ENCODE data around the gene PRMT9.

The PRMT9 gene

GRCh38 chr4:147683717-147684700 is at the start of gene PRMT9:
Gene PRMT9 (minus strand): TSS chr4:147684163. CDS start chr4:147683987, 176 bp downstream.
- DNase-seq, result peak; percentile 85 to 87

DNA sequence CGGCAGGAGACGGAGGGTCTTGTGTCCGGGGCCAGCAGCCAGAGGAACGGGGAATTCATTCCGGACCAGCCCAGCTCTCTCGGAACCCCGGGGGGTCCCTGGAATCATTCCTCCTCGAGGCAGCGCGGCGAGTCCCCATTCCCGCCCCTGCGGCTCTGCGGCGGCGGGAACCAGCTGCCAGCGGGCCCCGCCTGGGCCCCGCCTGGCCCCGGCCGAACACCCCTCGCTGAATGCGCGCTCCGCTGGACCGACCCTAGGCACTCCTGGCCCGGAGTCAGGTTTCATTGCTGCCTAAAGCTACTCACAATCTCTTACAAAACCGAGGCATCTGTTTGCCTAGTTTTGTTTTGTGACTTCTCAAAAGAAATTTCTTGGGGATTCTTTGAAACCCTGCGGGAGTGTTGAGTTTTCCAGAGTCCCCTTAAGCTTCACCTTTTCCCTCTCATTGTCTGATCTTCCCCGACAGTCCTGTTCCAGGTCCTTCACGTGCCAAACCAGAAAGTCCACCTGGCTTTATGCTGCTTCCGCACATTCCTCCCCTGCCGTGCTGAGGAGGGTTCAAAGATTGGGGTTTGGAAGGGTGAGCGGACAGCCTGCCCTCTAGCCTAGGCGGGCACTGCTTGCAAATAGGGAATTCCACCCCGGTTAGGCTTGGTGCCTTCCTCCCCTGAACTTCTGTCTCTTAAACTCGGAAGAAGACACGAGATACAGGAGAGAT is 48.7 kb upstream of the PRMT9 start:
- DNase-seq, result no peak

DNA sequence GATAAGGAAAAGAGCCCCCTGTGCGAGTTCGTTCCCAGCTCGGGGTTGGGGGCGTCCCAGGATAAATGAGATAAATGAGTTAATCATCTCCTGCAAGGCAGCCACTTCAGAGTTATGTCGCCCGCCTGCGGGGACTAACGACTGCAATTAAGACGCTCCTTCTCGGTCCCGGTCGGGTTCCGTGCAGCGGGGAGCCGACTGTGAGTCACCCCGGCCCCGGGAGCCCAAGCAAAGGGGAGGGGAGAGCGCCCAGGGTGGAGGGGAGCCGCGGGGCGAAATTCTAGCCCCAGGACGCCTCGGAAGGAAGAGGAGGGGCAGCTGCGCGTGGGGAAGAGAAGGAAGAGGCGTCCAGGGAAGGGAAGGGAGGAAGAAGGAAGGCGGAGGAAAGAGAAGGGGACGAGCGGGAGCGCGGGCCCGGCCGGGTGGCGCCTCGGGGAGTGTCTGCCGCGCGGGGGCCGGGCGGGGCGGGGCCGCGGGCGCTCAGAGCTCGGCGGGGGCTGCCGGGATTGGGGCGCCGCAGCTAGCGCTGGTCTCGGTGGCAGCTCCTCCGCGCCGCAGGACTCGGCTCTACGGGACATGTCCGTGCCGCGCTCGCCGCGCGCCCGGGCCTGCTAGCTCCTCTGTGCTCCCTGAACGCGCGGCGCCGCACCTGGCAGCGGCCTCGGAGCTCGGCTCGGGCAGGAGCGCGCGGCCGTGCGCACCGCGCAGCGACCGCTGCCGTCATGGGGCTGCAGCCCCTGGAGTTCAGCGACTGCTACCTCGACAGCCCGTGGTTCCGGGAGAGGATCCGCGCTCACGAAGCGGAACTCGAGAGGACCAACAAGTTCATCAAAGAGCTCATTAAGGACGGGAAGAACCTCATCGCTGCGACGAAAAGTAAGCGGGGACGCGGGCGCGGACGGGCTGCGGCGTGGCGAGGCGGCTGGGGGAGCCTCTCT is 47.9 kb upstream of the PRMT9 start, which contains the start of gene ARHGAP10:
Gene ARHGAP10, plus strand, starts transcription at position 509 of the 938 bp plus-strand sequence. Its CDS starts 214 bp downstream, at position 723.
- peak; percentile 63 to 64 for DNase-seq

DNA sequence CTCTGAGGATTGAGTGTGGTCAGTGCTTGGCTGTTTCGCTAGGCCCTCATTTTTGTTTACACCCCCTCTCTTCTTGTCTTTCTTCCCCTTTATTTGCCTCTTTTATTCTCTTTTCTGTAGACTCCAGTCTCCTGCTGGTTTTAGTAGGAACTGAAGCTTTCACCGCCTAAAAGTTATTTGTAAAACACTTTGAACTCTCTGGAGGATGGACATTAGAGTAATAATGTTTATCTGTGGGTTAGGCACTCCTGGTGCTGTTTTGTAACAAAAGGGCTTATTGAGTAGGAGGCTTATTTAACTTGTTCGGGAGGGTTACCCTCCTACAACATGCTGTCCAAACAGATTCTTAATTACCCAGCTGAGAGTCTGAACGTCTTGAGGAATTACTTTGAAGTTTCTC is 46.4 kb upstream of the PRMT9 start:
- no peak for DNase-seq

DNA sequence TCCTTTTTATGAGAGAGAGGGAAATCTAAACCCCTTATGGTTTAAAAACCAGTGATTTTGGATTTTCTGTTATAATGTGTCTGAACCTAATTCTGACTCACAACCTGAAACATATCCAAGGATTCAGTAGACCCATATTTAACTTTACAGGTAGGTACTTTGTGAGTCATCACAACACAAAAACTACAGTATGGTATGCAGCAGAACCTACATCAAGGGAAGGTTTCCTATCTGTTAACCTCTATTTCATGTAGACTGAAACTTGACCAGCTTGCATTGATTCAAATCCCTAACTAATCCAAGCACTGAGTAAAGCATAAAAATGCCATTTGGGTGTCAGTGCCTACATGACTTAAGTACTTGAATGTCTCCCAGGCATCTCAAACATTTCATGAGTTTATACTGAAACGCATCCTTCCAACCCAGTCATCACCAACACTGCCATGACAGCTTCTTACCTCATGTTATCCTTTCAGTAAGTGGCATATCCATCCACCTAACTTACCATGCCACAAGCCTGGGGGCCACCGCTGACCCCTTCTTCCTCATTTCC is 43.6 kb upstream of the PRMT9 start:
- no peak for DNase-seq

DNA sequence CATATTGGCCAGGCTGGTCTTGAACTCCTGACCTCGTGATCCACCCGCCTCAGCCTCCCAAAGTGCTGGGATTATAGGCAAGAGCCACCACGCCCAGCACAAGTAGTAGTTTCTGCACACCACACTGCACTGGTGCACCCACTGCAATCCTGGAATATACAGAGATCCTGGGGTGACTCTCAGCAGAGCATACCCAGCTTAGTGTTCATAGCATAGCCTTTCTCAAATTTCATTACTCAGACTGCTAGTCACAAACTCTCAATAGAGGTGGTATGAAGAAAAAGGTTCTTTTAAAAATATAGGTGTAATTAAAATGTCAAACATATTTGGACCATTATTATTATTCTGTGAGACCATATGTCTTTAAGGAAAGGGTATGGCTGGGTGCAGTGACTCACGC is 41.7 kb upstream of the PRMT9 start:
- DNase-seq, result no peak

GRCh38 chr4:147724468-147725201 is 40.7 kb upstream of the PRMT9 start:
- no peak for DNase-seq

DNA sequence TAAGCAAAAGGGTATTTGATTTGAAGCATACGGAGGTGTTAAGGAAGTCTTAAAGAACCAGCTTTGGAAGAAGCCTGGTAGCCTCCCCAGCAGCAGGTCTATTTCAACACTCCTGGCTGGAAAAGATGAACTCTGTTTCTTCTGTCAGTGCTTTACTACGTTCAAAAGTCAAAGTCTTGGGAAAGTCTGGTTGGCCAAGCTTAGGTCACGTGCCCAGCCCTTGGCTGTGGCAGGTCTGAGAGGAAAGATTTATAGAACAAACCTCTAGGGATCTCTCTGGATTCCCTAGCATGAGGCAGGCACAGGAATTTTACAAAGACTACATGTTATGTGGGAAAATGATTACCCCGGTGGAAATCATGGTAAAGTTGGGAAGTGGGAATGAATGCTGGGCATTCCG is 39.4 kb upstream of the PRMT9 start:
- DNase-seq, result no peak

DNA sequence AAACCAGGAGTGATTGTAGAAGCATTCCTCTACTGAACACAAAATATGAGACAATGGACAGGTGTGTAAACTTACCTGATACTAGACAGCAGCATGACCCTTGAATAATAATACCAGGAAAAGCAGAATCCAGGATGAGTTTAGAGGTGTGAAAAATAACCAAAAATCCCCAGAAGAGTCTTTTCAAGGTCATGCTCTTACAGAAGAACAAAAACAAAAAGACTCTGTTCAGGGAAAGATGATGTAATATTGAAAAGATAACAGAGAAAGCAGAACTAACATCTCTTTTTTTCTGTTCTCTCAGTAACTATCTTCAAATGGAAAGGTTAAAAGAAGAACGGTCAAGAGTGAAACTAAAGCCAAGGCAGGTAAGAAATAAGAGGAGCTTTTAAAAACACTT is 33.9 kb upstream of the PRMT9 start:
- DNase-seq, result no peak

DNA sequence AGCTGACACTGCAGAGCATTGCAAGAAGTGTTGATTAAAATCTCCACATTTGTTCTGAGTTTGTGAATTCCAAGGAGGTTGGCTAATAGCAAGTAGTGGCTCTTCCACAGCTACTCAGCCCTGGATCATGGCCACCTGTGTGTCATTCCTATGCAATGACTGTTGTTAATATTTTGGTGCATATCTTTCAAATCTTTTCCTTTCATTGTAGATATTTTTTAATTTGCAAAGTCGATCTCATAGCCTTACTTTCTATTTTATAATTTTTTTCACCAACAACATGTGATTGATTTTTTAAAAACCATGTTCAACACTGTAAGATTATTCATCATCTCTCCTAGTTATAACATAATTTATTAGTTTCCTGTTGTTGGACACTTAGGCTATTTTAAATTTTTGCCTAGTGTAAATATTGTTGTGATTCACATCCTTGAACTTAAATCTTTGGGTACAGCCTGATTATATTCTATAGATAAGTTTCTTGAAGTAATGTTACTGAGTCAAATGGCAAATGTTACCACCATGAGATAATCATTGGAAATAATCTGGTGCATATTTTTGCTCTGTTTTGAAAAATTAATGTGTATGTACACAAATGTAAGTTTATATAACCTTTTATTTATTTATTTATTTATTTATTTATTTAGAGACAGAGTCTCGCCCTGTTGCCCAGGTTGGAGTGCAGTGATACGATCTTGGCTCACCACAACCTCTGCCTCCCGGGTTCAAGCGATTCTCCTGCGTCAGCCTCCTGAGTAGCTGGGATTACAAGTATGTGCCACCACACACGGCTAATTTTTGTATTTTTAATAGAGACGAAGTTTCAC is 30.8 kb upstream of the PRMT9 start:
- no peak for DNase-seq

- DNase-seq, result no peak
These were observed 26.0 kb upstream of the PRMT9 start for GRCh38 chr4:147709999-147710398.

DNA sequence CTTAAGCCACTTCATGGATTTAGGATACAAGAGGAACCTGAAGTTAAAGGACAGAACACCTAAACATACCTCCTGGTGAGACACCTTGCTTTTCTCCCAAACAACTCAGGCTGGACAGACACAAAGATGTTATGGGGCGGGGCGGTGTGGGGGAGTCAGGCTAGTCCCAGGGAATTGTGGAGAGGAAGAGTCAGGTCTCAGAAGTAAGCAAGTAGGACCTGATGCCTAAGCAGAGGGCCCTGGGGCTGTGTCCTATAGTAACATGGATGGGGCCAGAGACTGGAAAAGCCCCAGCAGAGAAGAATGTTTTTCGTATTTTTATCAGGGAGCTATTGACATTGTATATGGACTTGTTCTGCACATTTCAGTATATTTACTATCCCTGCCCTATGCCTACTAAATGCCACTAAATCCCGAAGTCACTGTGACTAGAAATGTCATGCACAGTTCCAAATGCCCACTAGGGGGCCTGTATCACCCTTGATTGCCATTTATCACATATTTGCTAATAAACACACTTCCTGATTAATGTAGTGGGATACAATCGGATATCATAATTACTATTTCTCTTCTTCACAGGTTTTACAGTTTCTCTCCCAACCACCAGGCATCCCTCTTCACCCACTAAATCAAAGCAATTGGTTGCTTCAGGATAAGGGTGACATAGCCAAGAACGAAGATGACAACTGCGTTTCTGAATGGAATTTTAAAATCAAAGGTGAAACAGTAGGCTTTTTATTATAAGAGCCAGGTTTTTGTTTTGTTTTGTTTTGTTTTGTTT is 24.1 kb upstream of the PRMT9 start:
- peak; percentile 56 to 72 for DNase-seq

DNA sequence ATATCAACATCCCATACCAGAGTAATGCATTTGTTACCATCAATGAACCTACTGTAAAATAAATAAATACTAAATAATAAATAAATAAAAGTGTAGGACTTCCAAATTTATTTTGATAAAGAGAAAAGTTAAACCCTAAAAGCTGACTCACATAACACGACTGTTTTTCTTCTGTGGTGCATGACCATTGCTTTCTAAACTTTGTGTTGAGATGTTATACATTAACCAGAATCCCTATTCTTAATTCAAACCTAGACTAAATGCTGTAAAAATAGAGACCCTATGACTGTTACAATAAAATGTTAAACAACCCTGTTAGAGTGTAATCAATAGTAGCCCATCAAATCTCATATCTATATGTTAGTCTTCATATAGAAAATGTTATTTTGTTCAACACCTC is 20.9 kb upstream of the PRMT9 start:
- DNase-seq, result no peak

DNA sequence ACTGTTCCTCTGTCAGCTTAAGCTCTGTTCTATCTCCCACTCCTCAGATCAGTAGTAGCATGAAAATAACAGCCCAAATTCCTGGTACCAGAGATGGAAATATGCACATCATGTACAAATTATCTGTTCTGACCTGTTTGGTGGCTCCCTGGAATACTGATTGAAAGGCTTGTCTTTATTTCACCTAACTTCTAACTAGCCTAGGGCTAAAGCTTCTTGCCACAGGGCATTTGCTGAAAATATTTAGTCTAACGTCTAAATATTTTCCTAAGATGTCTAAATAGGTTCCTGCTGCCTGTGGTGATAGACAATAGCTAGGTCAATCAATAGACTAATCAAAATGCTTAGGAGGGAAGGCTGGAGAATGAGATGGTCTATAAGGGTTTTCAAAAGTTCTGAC is 12.9 kb upstream of the PRMT9 start:
- DNase-seq, result no peak

GRCh38 chr4:147693218-147693617 is 9.3 kb upstream of the PRMT9 start:
- DNase-seq, result no peak

DNA sequence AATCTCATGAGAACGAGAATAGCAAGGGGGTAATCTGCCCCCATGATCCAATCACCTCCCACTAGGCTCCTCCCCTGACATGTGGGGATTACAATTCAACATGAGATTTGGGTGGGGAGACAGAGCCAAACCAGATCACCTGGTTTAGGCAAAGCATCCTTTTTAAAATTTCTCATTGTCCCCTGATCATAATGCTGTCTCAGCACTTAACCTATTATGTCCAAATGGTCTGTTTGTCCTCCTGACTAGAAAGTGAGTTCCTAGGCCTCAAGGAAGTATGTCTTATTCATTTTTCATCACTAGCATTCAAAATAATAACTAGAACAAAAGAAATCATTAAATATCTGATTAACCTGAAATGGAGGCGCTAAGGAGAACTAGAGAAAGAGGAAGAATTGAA is 7.9 kb upstream of the PRMT9 start:
- DNase-seq, result no peak

- peak in 1 of 2 donors; percentile 33 for DNase-seq
These were observed 5.1 kb upstream of the PRMT9 start for GRCh38 chr4:147689067-147689466.

GRCh38 chr4:147683188-147683591 is 773 bp downstream of the PRMT9 start:
- peak in 1 of 2 donors; percentile 11 for DNase-seq

- DNase-seq, result no peak
These were observed 1.2 kb downstream of the PRMT9 start for GRCh38 chr4:147682755-147683154.
